Activated naive CD8-positive, alpha-beta T cell (primary cell): ENCODE data around the gene BANK1.

ENCODE experiments used
- H3K27ac Mint-ChIP-seq: one replicate; pipeline ENCODE4 v1.8.0; 2021; ENCODE audit warnings: mixed read lengths
- H3K27me3 Mint-ChIP-seq: one replicate; pipeline ENCODE4 v1.8.0; 2021; ENCODE audit warnings: mixed read lengths
- H3K36me3 Mint-ChIP-seq: one replicate; pipeline ENCODE4 v1.8.0; 2021; ENCODE audit warnings: mixed read lengths
- H3K4me1 Mint-ChIP-seq: one replicate; pipeline ENCODE4 v1.8.0; 2021; ENCODE audit warnings: low read depth, mixed read lengths
- H3K4me3 Mint-ChIP-seq: one replicate; pipeline ENCODE4 v1.8.0; 2021; ENCODE audit warnings: mild to moderate bottlenecking, mixed read lengths
- H3K9me3 Mint-ChIP-seq: one replicate; pipeline ENCODE4 v1.8.0; 2021; ENCODE audit warnings: low read depth, mixed read lengths

Gene BANK1

DNA sequence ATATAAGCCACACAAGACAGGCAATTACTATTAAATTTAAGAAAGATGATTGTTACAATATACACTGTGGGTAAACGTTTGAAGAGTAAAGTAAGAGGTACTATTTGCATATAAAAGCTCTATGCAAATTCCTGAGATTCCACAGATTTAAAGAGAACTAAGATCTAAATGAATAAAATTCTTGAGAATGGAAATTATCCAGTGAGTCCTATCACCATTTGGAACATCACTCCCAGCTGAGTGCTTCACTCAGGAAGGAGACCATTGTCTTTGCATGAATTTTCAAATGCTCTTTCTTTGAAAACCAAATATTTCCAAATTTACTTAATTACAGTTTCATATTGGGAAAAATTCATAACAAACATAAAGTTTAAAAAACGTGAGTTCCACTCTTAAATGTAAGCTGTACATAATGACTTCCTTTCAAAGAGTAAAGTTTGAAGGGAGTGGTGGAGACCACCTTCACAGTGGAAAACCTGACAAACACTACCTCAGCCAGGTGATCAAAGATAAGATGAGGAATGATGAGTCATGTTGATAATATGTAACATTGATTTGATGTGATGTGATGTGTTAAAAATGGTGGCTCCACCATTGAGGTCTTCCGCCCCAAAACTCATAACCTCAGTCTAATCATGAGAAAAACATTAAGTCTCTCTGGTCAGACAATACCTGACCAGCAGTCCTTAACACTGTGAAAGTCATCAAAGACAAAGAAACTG, 159.9 kb downstream of the BANK1 start:
- Mint-ChIP-seq H3K4me3 (no peak overlapping the region), H3K36me3 (no peaks in the 10 kb centered on the region), H3K9me3 (no peaks in the 10 kb centered on the region), H3K27ac (no peak overlapping the region), H3K27me3 (peaks cover 4% of the 10 kb centered on the region), H3K4me1 (no peaks in the 10 kb centered on the region)

DNA sequence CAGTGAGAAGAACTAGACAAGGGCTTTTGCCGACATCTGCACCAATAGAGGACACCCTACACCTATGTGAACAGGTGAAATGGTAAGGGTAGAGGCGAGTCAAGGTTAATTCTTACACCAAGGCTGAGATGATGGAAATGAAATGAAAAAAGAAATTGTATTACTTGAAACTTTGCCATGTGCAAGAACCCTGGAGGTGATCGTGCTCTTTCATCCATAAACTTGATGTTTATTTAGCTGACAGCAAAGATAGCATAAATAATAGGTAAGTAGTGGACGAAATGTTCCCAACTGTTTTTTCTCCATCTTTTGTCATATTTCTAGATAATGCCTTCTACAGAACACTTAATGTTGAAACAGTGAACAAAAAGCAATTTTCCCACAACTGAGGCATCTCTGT, 162.5 kb downstream of the BANK1 start:
- H3K9me3 Mint-ChIP-seq, result no peaks in the 10 kb centered on the region
- H3K4me1 Mint-ChIP-seq, result no peaks in the 10 kb centered on the region
- H3K27me3 Mint-ChIP-seq, result peaks cover 2% of the 10 kb centered on the region
- H3K36me3 Mint-ChIP-seq, result no peaks in the 10 kb centered on the region
- H3K27ac Mint-ChIP-seq, result no peak overlapping the region
- no peak overlapping the region for H3K4me3 Mint-ChIP-seq

DNA sequence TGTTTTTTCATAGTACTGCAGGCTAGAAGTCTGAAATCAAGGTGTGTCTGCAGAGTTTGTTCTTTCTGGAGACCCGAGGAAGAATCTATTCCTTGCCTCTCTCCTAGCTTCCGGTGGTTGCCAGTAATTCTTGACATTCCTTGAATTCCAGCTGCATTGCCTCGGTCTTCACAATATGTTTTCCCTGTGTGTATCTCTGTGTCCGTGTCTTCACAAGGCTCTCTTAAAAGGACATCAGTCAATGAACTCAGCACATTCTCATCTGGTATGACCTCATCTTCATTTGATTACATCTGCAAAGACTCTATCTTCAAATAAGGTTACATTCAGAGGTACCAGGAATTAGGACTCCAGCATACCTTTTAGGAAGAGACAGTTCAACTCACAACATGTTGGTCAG, 163.4 kb downstream of the BANK1 start:
- H3K4me3 Mint-ChIP-seq, result no peak overlapping the region
- no peaks in the 10 kb centered on the region for H3K4me1 Mint-ChIP-seq
- H3K9me3 Mint-ChIP-seq, result no peaks in the 10 kb centered on the region
- no peaks in the 10 kb centered on the region for H3K36me3 Mint-ChIP-seq
- H3K27me3 Mint-ChIP-seq, result peaks cover 2% of the 10 kb centered on the region
- no peak overlapping the region for H3K27ac Mint-ChIP-seq

GRCh38 chr4:101954351-101954750, 163.8 kb downstream of the BANK1 start:
- Mint-ChIP-seq H3K27ac (no peak overlapping the region), H3K4me1 (no peaks in the 10 kb centered on the region), H3K27me3 (peaks cover 2% of the 10 kb centered on the region), H3K9me3 (no peaks in the 10 kb centered on the region), H3K4me3 (no peak overlapping the region), H3K36me3 (no peaks in the 10 kb centered on the region)

DNA sequence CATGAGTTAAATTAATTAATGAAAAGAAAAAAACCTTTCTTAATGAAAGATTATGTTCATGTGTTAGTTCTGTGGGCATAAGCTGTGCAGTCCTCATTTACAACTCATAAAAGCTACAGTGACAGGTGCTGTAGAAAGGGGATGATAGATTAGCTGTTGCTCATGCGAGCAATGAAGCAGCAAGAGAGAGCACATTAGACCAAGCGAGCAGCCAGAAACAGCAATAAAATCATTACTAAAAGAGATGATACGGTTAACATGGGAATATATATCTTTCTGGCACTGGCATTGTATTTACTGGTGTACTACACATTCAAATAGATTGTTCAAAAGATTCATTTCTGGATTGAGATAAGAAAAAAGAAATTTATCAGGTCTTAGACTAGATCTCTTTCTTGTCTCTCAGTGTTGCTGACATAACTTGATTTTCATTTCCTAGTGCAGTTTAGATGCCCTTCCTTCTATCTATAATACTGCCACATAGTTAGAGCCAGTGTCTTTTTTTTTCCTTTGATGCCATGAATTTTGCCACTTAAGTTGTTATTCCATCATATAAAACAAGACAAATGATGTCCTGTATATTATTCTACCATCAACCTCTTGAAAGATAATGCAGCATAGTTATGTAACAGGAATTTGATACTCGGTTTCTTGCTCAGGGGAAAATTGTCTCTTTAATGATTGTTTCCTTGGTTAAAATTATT, 164.6 kb downstream of the BANK1 start:
- H3K36me3 Mint-ChIP-seq, result no peaks in the 10 kb centered on the region
- no peak overlapping the region for H3K4me3 Mint-ChIP-seq
- H3K4me1 Mint-ChIP-seq, result no peaks in the 10 kb centered on the region
- H3K9me3 Mint-ChIP-seq, result no peaks in the 10 kb centered on the region
- H3K27ac Mint-ChIP-seq, result no peak overlapping the region
- H3K27me3 Mint-ChIP-seq, result peaks cover 2% of the 10 kb centered on the region

DNA sequence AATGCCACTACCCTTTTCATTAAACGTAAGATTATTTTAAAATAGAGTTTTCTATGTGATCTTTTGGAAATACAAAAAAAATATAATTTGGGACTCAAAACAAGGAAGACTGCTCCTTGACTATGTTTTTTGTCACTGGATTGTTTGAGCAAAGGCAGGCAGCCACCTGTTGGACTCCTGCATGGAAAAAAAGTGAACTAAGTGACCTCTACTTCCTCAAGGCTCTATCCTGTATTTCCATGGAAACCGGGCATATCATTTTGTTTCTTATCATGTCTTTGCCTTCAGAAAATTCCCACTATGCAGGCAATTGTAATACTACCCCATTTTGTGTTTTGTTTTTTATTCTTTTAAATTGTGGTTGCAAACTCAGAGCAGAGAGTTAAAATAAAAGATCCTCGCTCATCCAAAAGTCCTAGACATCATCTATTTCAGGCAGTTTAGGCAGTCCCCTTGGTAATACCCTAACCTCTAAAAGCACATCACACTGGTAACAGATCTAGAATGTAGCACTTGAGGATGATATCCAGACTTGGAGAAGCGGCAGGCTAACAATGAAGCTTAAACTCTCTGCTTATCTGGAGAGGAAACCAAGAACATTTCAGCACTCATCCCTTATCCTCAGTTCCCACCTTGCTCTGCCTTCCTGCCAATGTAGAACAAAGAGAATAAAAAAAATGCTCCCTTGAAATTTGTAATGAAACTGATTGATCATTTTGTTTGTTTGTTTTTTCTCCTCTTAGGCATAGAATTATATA, 165.7 kb downstream of the BANK1 start:
- Mint-ChIP-seq H3K9me3 (no peaks in the 10 kb centered on the region), H3K27ac (no peak overlapping the region), H3K27me3 (peaks cover 2% of the 10 kb centered on the region), H3K4me3 (no peak overlapping the region), H3K4me1 (no peaks in the 10 kb centered on the region), H3K36me3 (no peaks in the 10 kb centered on the region)

- no peaks in the 10 kb centered on the region for H3K9me3 Mint-ChIP-seq
- no peaks in the 10 kb centered on the region for H3K36me3 Mint-ChIP-seq
Observed at GRCh38 chr4:101958547-101958946, 168.0 kb downstream of the BANK1 start.

DNA sequence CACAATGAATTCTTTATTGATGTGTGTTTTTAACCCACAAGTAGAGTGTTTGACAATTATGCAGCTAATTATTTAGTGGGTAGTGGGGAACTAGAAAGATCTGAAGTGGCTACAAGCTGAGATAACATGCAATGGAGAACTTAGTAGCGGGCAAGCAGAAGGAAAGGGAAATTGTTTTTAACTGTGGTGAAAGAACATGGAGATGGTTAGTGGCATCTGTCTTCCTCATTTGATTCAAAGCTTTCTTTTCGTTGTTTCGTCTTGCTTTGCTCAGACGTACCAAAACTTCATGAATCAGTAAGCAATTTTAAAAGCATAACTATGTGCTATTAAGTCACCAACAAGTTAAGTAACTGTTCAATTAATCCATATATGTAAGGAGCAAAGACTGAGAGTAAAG, 169.9 kb downstream of the BANK1 start:
- no peak overlapping the region for H3K27ac Mint-ChIP-seq
- H3K4me3 Mint-ChIP-seq, result no peak overlapping the region
- H3K27me3 Mint-ChIP-seq, result no peaks in the 10 kb centered on the region
- no peaks in the 10 kb centered on the region for H3K36me3 Mint-ChIP-seq
- H3K4me1 Mint-ChIP-seq, result no peaks in the 10 kb centered on the region
- H3K9me3 Mint-ChIP-seq, result no peaks in the 10 kb centered on the region

More at GRCh38 chr4:101958547-101958946, 168.0 kb downstream of the BANK1 start:
- H3K27ac Mint-ChIP-seq, result no peak overlapping the region
- H3K4me3 Mint-ChIP-seq, result no peak overlapping the region
- no peaks in the 10 kb centered on the region for H3K27me3 Mint-ChIP-seq
- no peaks in the 10 kb centered on the region for H3K4me1 Mint-ChIP-seq

- H3K9me3 Mint-ChIP-seq, result no peaks in the 10 kb centered on the region
- H3K36me3 Mint-ChIP-seq, result no peaks in the 10 kb centered on the region
- H3K27ac Mint-ChIP-seq, result no peak overlapping the region
- no peaks in the 10 kb centered on the region for H3K27me3 Mint-ChIP-seq
- H3K4me3 Mint-ChIP-seq, result no peak overlapping the region
- H3K4me1 Mint-ChIP-seq, result no peaks in the 10 kb centered on the region
Observed at GRCh38 chr4:101961144-101961543, 170.6 kb downstream of the BANK1 start.

DNA sequence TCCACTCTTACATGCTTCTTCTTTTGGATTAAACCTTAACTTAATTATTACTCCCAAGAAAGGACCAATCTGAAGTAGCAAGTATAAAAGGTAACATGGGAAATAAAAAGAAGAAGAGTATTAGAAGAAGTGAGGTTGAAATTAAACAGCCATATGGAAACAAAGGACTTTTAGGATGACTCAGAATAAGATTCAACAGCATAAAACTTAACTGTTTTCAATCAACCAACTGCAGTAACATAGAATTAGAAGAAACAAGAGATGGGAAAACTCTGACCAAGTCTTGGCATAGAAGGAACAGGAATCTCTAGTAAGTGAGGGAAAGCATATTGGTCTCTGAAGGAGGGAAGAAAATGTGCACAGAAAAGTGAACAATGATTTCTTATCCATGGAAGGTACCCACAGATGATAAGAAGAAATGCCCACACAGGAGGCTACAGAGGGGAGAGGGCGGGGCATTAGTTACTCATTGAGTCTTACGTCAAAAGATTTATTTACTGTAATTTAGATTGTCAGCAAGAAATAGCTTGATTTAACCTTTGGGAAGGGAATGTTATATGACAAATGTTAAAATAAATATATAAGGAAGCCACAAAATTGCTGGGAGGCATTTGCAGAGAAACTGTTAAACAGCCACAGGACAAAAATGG, 177.3 kb downstream of the BANK1 start:
- H3K4me3 Mint-ChIP-seq, result no peak overlapping the region
- peaks cover 8% of the 10 kb centered on the region for H3K27me3 Mint-ChIP-seq
- no peaks in the 10 kb centered on the region for H3K36me3 Mint-ChIP-seq
- H3K4me1 Mint-ChIP-seq, result peaks cover 1% of the 10 kb centered on the region
- no peaks in the 10 kb centered on the region for H3K9me3 Mint-ChIP-seq
- H3K27ac Mint-ChIP-seq, result no peak overlapping the region

DNA sequence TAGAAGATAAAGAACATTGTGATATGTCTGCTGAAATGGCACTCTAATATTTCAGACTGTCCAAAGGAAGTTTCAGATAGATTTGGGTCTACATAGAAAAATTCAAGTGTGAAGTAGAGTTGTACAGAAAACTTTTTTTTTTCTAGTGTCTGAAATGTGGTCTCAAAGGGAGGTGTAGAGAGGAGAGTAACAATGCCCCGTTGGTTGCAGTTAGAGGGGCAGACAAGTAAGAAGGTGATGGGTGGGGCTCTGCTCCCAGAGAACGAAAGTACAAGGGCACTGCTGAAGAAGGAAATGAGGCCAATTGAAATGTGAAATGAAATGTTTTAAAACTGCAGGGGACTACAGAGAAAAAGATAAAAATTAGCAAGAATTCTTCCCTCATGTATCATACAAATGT, 177.8 kb downstream of the BANK1 start:
- Mint-ChIP-seq H3K4me1 (peaks cover 1% of the 10 kb centered on the region), H3K27me3 (peaks cover 8% of the 10 kb centered on the region), H3K4me3 (no peak overlapping the region), H3K9me3 (no peaks in the 10 kb centered on the region), H3K36me3 (no peaks in the 10 kb centered on the region), H3K27ac (no peak overlapping the region)

DNA sequence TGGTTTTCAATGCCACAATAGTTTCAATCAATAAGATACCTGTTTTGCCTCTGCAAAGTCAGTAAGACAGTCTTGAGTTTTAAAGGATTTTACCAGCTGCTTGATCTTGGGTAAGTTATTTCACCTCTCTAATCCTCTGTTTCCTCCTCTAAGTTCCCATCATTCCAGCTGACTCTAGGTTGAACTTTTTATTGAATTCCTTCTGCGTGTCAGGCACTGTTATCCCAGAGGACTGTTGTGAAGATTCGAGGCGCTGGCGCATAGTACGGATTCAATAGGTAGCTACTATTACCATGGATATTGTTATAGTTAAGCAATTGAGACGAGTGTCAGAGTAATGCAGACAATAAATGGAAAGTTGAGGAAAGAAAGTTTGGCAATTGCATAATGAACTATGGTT, 179.4 kb downstream of the BANK1 start:
- peaks cover 1% of the 10 kb centered on the region for H3K4me1 Mint-ChIP-seq

GRCh38 chr4:101970547-101971155, 180.1 kb downstream of the BANK1 start:
- H3K27me3 Mint-ChIP-seq, result peaks cover 8% of the 10 kb centered on the region
- H3K27ac Mint-ChIP-seq, result no peak overlapping the region
- H3K4me1 Mint-ChIP-seq, result peaks cover 1% of the 10 kb centered on the region
- no peak overlapping the region for H3K4me3 Mint-ChIP-seq
- H3K36me3 Mint-ChIP-seq, result no peaks in the 10 kb centered on the region
- no peaks in the 10 kb centered on the region for H3K9me3 Mint-ChIP-seq

More for the DNA sequence above, 179.4 kb downstream of the BANK1 start:
- H3K36me3 Mint-ChIP-seq, result no peaks in the 10 kb centered on the region
- H3K27ac Mint-ChIP-seq, result no peak overlapping the region
- peaks cover 8% of the 10 kb centered on the region for H3K27me3 Mint-ChIP-seq
- no peaks in the 10 kb centered on the region for H3K9me3 Mint-ChIP-seq
- no peak overlapping the region for H3K4me3 Mint-ChIP-seq

- no peak overlapping the region for H3K4me3 Mint-ChIP-seq
- H3K27ac Mint-ChIP-seq, result no peak overlapping the region
Observed at GRCh38 chr4:101972791-101973190, 182.3 kb downstream of the BANK1 start.

More at GRCh38 chr4:101972791-101973190, 182.3 kb downstream of the BANK1 start:
- peaks cover 1% of the 10 kb centered on the region for H3K4me1 Mint-ChIP-seq
- peaks cover 11% of the 10 kb centered on the region for H3K27me3 Mint-ChIP-seq
- H3K9me3 Mint-ChIP-seq, result no peaks in the 10 kb centered on the region
- no peaks in the 10 kb centered on the region for H3K36me3 Mint-ChIP-seq
